ENCODE data around the gene DYNC1H1.

DYNC1H1 gene

DNA sequence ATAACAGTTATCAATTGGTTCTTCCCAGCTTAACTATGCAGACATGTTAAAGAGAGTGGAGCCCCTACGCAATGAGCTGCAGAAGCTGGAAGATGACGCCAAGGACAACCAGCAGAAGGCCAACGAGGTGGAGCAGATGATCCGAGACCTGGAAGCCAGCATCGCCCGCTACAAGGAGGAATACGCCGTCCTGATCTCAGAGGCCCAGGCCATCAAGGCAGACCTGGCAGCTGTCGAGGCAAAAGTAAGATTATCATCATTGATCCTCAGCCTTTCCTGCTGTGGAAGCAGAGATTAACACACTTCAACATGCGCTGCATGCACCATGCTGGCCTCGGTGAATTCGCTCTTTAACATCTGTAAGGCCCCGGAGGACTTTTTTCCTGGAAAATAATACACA lies 68.9 kb downstream of the DYNC1H1 start:
- H3K27me3 ChIP-seq (ENCODE audit: insufficient read depth, low read length), result no peaks in the 10 kb centered on the region
- no peaks in the 10 kb centered on the region for H3K9me3 ChIP-seq (ENCODE audit: insufficient read depth, low read depth, low read length)
- H3K9ac ChIP-seq (ENCODE audit: low read depth, low read length), result no peak overlapping the region
- no peak overlapping the region for H3K27ac ChIP-seq (ENCODE audit: low read length)
- no peak overlapping the region for H3K4me3 ChIP-seq (ENCODE audit: low read length)
- peaks cover 94% of the 10 kb centered on the region for H3K36me3 ChIP-seq (ENCODE audit: insufficient read depth, low read depth, low read length)
- no peaks in the 10 kb centered on the region for H3K4me1 ChIP-seq (ENCODE audit: insufficient read depth, low read length)

DNA sequence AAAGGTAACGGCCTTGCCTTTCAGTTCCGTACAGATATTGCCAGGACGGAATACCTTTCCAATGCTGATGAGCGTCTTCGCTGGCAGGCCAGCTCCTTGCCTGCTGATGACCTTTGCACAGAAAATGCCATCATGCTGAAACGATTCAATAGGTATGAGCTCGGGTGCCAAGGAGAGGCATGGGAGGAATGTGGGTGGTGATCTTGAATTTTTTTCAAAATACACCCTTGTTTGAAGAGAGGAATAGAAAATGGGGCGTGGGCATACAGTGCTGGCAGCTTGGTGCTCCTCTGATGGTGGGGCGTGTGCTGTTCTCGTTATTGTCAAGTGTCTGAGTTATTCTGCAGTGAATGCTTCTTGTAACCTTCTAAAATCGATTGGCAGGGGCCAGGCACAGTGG lies 69.9 kb downstream of the DYNC1H1 start:
- Histone ChIP-seq H3K4me3 (ENCODE audit: low read length) (no peak overlapping the region), H3K36me3 (ENCODE audit: insufficient read depth, low read depth, low read length) (peaks cover 94% of the 10 kb centered on the region), H3K27me3 (ENCODE audit: insufficient read depth, low read length) (no peaks in the 10 kb centered on the region), H3K27ac (ENCODE audit: low read length) (no peak overlapping the region), H3K9me3 (ENCODE audit: insufficient read depth, low read depth, low read length) (no peaks in the 10 kb centered on the region), H3K4me1 (ENCODE audit: insufficient read depth, low read length) (no peaks in the 10 kb centered on the region), H3K9ac (ENCODE audit: low read depth, low read length) (no peak overlapping the region)

DNA sequence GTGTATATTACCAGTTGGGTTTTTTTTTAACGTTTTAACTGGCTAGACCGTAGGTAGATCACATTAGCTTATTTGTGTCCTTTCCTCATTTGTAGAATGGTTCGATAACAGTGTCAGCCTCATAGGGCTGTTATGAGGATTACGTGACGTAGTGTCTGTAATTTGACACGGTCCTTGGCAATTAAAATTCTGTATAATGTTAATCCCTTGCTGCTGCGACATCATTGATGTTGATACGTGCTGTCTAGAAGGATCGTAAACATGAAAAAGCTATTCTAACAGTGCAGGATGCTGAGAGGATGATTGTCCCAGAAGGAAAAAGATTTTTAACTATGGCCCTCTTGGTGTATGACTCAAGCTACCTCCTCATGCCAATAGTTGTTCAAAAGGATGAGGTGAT lies 71.5 kb downstream of the DYNC1H1 start:
- H3K27me3 ChIP-seq (ENCODE audit: insufficient read depth, low read length), result no peaks in the 10 kb centered on the region
- H3K27ac ChIP-seq (ENCODE audit: low read length), result no peak overlapping the region
- H3K9me3 ChIP-seq (ENCODE audit: insufficient read depth, low read depth, low read length), result no peaks in the 10 kb centered on the region
- H3K9ac ChIP-seq (ENCODE audit: low read depth, low read length), result no peak overlapping the region
- H3K36me3 ChIP-seq (ENCODE audit: insufficient read depth, low read depth, low read length), result peaks cover 94% of the 10 kb centered on the region
- H3K4me3 ChIP-seq (ENCODE audit: low read length), result no peak overlapping the region
- no peaks in the 10 kb centered on the region for H3K4me1 ChIP-seq (ENCODE audit: insufficient read depth, low read length)

DNA sequence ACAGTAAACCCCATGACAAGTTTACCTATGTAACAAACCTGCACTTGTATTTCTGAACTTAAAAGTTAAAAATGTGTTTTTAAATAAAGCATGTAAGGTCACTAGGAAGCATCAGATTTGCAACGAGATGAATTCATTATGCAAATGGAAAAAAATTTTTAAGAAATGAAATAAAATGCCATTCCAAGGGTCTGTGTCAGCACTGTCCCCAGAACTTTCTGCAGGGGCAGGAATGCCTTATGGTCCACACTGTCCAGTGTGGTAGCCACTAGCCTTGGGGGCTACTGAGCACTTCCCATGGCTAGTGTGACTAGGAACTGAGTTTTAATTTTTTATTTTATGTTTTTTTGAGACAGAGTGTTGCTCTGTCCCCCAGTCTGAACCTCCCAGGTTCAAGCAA lies 73.3 kb downstream of the DYNC1H1 start:
- Histone ChIP-seq H3K27ac (ENCODE audit: low read length) (no peak overlapping the region), H3K9ac (ENCODE audit: low read depth, low read length) (no peak overlapping the region), H3K4me3 (ENCODE audit: low read length) (no peak overlapping the region), H3K9me3 (ENCODE audit: insufficient read depth, low read depth, low read length) (no peaks in the 10 kb centered on the region), H3K27me3 (ENCODE audit: insufficient read depth, low read length) (no peaks in the 10 kb centered on the region), H3K36me3 (ENCODE audit: insufficient read depth, low read depth, low read length) (peaks cover 98% of the 10 kb centered on the region), H3K4me1 (ENCODE audit: insufficient read depth, low read length) (no peaks in the 10 kb centered on the region)

DNA sequence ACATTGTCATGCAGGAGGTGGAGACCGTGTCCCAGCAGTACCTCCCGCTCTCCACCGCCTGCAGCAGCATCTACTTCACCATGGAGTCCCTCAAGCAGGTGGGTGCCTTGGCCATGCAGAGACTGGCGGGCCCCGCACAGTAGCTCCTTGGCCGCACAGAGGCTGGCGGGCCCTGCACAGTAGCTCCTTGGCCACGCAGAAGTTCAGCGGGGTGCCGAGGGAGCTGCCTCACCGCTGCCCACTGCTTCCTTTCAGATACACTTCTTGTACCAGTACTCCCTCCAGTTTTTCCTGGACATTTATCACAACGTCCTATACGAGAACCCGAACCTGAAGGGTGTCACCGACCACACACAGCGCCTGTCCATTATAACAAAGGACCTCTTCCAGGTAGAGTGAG lies 74.8 kb downstream of the DYNC1H1 start:
- Histone ChIP-seq H3K27me3 (ENCODE audit: insufficient read depth, low read length) (no peaks in the 10 kb centered on the region), H3K9ac (ENCODE audit: low read depth, low read length) (no peak overlapping the region), H3K4me1 (ENCODE audit: insufficient read depth, low read length) (no peaks in the 10 kb centered on the region), H3K27ac (ENCODE audit: low read length) (no peak overlapping the region), H3K4me3 (ENCODE audit: low read length) (no peak overlapping the region), H3K36me3 (ENCODE audit: insufficient read depth, low read depth, low read length) (peaks cover 97% of the 10 kb centered on the region), H3K9me3 (ENCODE audit: insufficient read depth, low read depth, low read length) (no peaks in the 10 kb centered on the region)

DNA sequence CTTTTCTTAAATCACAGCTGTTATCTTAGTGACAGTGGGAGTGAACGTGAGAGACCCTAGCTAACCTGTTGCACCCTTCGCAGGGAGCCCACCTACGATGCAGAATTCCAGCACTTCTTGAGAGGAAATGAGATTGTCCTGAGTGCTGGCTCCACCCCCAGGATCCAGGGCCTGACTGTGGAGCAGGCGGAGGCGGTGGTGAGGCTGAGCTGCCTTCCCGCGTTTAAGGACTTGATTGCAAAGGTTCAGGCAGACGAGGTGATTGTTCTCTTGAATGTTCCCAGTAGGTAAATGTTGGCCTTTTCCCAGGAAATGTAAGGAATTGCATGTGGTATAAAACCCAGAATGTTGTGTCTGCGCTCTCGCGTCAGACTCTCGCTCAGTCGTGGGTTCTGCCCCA lies 75.8 kb downstream of the DYNC1H1 start:
- Histone ChIP-seq H3K9me3 (ENCODE audit: insufficient read depth, low read depth, low read length) (no peaks in the 10 kb centered on the region), H3K27me3 (ENCODE audit: insufficient read depth, low read length) (no peaks in the 10 kb centered on the region), H3K27ac (ENCODE audit: low read length) (no peak overlapping the region), H3K36me3 (ENCODE audit: insufficient read depth, low read depth, low read length) (peaks cover 96% of the 10 kb centered on the region), H3K4me3 (ENCODE audit: low read length) (no peak overlapping the region), H3K9ac (ENCODE audit: low read depth, low read length) (no peak overlapping the region), H3K4me1 (ENCODE audit: insufficient read depth, low read length) (no peaks in the 10 kb centered on the region)

DNA sequence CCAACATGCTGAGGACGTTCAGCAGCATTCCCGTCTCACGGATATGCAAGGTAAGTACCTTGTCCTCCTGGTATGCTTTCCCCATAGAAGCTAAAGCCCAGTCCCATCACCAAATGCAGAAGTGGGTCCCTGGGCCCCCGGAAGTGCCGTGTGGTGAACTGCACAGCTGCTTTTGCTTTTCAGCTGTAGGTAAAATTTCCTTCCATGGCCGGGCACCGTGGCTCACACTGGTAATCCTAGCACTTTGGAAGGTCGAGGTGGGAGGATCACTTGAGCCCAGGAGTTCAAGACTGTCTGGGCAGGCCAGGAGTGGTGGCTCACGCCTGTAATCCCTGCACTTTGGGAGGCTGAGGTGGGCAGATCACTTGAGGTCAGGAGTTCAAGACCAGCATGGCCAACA lies 78.3 kb downstream of the DYNC1H1 start:
- Histone ChIP-seq H3K9ac (ENCODE audit: low read depth, low read length) (no peak overlapping the region), H3K27me3 (ENCODE audit: insufficient read depth, low read length) (no peaks in the 10 kb centered on the region), H3K4me1 (ENCODE audit: insufficient read depth, low read length) (no peaks in the 10 kb centered on the region), H3K9me3 (ENCODE audit: insufficient read depth, low read depth, low read length) (no peaks in the 10 kb centered on the region), H3K27ac (ENCODE audit: low read length) (no peak overlapping the region), H3K4me3 (ENCODE audit: low read length) (no peak overlapping the region), H3K36me3 (ENCODE audit: insufficient read depth, low read depth, low read length) (peaks cover 87% of the 10 kb centered on the region)

DNA sequence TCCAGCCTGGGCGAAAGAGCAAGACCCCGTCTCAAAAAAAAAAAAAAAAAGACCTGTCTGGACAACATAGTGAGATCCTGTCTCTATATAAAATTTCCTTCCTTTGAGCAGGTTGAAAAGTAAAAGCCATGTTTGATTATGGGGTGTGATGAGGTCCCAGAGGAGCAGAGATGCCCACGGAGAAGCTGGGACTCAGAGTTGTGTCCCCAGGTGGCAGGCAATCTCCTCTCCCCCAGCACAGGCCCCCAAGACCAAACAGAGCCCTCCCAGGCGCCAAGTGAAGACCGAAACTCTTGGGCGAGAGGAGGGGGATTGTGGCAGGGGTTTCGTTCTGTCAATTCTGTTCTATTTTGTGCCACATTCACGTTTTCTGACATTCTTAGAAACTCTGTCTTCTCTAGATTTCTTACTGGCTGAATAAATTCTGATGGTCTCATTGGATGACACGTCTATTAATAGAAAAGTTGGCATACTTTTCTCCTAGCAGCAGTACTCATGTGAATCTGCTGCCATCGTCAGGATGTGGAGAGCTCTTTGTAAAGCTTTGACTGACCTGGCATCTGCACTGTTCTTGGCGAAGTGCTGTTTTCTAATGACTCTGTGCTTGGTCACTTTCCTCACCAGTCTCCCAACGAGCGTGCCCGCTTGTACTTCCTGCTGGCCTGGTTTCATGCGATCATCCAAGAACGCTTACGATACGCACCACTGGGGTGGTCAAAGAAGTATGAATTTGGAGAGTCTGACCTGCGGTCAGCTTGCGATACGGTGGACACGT lies 79.1 kb downstream of the DYNC1H1 start:
- Histone ChIP-seq H3K27me3 (ENCODE audit: insufficient read depth, low read length) (no peaks in the 10 kb centered on the region), H3K36me3 (ENCODE audit: insufficient read depth, low read depth, low read length) (peaks cover 87% of the 10 kb centered on the region), H3K27ac (ENCODE audit: low read length) (no peak overlapping the region), H3K4me3 (ENCODE audit: low read length) (no peak overlapping the region), H3K4me1 (ENCODE audit: insufficient read depth, low read length) (no peaks in the 10 kb centered on the region), H3K9ac (ENCODE audit: low read depth, low read length) (no peak overlapping the region), H3K9me3 (ENCODE audit: insufficient read depth, low read depth, low read length) (no peaks in the 10 kb centered on the region)

DNA sequence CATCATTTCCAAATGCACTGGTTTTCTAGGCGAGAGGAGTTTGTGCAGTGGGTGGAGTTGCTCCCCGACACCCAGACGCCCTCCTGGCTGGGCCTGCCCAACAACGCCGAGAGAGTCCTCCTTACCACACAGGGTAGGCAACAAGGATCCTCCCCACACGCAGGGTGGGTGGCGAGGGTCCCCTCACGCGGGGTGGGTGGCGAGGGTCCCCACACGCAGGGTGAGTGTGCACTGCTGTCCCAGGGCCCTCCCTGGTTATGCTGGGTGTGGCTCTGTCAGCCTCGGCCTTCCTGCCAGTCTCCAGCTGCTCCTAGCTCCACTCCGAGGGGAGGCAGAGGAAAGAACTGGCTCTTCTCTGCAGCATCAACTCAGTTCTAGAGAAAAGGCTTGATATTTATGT lies 80.2 kb downstream of the DYNC1H1 start:
- Histone ChIP-seq H3K27me3 (ENCODE audit: insufficient read depth, low read length) (no peaks in the 10 kb centered on the region), H3K27ac (ENCODE audit: low read length) (no peak overlapping the region), H3K9me3 (ENCODE audit: insufficient read depth, low read depth, low read length) (no peaks in the 10 kb centered on the region), H3K4me3 (ENCODE audit: low read length) (no peak overlapping the region), H3K9ac (ENCODE audit: low read depth, low read length) (no peak overlapping the region), H3K4me1 (ENCODE audit: insufficient read depth, low read length) (no peaks in the 10 kb centered on the region), H3K36me3 (ENCODE audit: insufficient read depth, low read depth, low read length) (peaks cover 87% of the 10 kb centered on the region)

DNA sequence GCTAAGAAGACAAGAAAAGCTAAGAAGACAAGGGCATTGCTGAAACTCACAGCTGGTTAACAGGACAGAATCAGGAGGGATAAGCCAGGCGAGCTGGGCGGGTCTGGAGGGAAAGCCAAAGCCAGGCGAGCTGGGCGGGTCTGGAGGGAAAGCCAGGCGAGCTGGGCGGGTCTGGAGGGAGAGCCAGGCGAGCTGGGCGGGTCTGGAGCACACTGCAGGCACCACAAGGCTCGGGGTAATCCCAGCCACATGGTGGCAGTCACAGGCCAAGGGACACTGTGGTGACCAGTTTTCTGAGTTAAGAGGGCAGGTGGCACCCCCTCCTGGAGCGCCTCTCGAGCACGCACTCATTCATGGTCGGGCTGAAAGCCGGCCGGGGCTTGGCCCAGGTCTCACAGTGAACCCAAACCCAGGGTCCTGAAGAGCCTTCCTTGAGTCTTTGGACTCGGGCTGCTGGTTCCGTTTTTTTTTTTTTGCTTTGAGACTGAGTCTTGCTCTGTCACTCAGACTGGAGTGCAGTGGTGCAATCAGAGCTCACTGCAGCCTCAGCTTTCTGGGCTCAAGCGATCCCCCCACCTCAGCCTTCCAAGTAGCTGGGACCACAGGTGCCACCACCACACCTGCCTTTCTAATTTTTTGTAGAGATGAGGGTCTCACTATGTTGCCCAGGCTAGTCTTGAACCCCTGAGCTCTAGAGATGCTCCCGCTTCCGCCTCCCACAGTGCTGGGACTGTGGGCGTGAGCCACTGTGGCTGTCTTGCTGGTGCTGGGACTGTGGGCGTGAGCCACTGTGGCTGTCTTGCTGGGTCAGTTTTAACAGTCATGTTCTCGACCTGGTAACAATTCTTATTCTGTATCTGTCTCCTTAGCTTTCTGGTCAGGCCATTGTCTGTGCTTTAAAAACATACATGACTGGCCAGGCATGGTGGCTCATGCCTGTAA lies 82.2 kb downstream of the DYNC1H1 start:
- H3K36me3 ChIP-seq (ENCODE audit: insufficient read depth, low read depth, low read length), result peaks cover 87% of the 10 kb centered on the region
- no peak overlapping the region for H3K27ac ChIP-seq (ENCODE audit: low read length)
- no peak overlapping the region for H3K9ac ChIP-seq (ENCODE audit: low read depth, low read length)
- H3K4me3 ChIP-seq (ENCODE audit: low read length), result no peak overlapping the region
- no peaks in the 10 kb centered on the region for H3K9me3 ChIP-seq (ENCODE audit: insufficient read depth, low read depth, low read length)
- H3K4me1 ChIP-seq (ENCODE audit: insufficient read depth, low read length), result no peaks in the 10 kb centered on the region
- no peaks in the 10 kb centered on the region for H3K27me3 ChIP-seq (ENCODE audit: insufficient read depth, low read length)

DNA sequence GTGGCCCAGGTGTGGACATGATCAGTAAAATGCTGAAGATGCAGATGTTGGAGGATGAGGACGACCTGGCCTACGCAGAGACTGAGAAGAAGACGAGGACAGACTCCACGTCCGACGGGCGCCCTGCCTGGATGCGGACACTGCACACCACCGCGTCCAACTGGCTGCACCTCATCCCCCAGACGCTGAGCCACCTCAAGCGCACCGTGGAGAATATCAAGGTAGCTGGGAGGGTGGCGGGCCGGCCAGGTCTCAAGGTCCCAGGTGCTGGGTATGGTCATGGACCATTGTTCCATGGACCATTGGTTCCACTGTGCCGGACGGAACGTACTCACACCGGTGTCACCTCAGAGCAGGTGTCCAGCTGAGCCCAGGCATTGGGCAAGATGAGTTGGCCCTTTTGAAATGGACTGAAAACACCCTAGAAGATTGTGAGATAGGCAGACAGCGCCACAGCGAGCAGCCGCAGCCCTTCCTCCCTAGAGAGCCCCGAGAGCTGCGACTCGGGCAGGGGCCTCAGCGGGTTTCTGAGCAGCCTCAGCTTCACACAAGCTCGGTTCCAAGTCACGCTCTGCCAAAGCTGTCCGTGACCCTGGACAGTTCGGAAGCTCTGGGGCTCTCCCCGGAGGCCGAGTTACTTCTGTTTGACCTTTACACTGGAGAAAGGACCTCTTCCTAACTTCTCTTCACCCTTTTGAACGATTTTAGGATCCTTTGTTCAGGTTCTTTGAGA lies 83.6 kb downstream of the DYNC1H1 start:
- no peaks in the 10 kb centered on the region for H3K27me3 ChIP-seq (ENCODE audit: insufficient read depth, low read length)
- no peak overlapping the region for H3K9ac ChIP-seq (ENCODE audit: low read depth, low read length)
- H3K27ac ChIP-seq (ENCODE audit: low read length), result no peak overlapping the region
- H3K36me3 ChIP-seq (ENCODE audit: insufficient read depth, low read depth, low read length), result peaks cover 88% of the 10 kb centered on the region
- H3K4me3 ChIP-seq (ENCODE audit: low read length), result no peak overlapping the region
- H3K9me3 ChIP-seq (ENCODE audit: insufficient read depth, low read depth, low read length), result no peaks in the 10 kb centered on the region
- H3K4me1 ChIP-seq (ENCODE audit: insufficient read depth, low read length), result no peaks in the 10 kb centered on the region
